Renal cortex interstitium (tissue), 11 donors: Measurements from ENCODE around the gene MRPL1. TPM values are rescaled to one million over a fixed set of nuclear protein-coding genes. Genes with fewer than 3 reads are reported as not detected.
A peak's percentile ranks its signal among the peaks of the same experiment; 100 is the strongest.
"Not testable (repeated sequence)": the region's sequence is repeated elsewhere in the genome, so short reads cannot be mapped to it uniquely, and the experiment has no call there.

ENCODE experiments used
- DNase-seq, 11 donors: peaks; one replicate each; pipeline ENCODE4 v3.0.0-alpha.2; 2013; ENCODE audit warnings: low read depth in 9 of 11, low spot score in 4 of 11; ENCODE audit errors: extremely low read depth in 1 of 11
- polyA plus RNA-seq, 3 donors: library from polyadenylated mRNA; unstranded; fragments of 120-200 nt; gene quantifications; one replicate each; pipeline ENCODE4 v1.2.1, GENCODE V29; 2013; ENCODE audit not compliant: insufficient read length in 3 of 3

The MRPL1 gene
- polyA plus RNA-seq, 3 donors: 53.3 to 63.9 (median 54.5) TPM

GRCh38 chr4:77834403-77834802 lies 28.2 kb upstream of the MRPL1 start:
- no peak for DNase-seq

- DNase-seq: no peak
Observed at GRCh38 chr4:77843628-77844027, 19.0 kb upstream of the MRPL1 start.

- DNase-seq: no peak
Observed at GRCh38 chr4:77844363-77844762, 18.3 kb upstream of the MRPL1 start.

- DNase-seq: no peak
Observed at GRCh38 chr4:77845400-77845799, 17.2 kb upstream of the MRPL1 start.

GRCh38 chr4:77845929-77846328 lies 16.7 kb upstream of the MRPL1 start:
- DNase-seq: no peak

GRCh38 chr4:77848508-77848907 lies 14.1 kb upstream of the MRPL1 start:
- no peak for DNase-seq

- DNase-seq: no peak
Observed at GRCh38 chr4:77849278-77849965, 13.2 kb upstream of the MRPL1 start.

- no peak for DNase-seq
Observed at GRCh38 chr4:77852892-77853495, 9.6 kb upstream of the MRPL1 start.

- DNase-seq: no peak
Observed at GRCh38 chr4:77854431-77855111, 8.1 kb upstream of the MRPL1 start.

- DNase-seq: no peak
Observed at GRCh38 chr4:77856152-77856551, 6.5 kb upstream of the MRPL1 start.

GRCh38 chr4:77859256-77859655 lies 3.4 kb upstream of the MRPL1 start:
- no peak for DNase-seq

- DNase-seq: peak in 1 of 11 donors; percentile 32
Observed at GRCh38 chr4:77861495-77861894, 1.1 kb upstream of the MRPL1 start.

- DNase-seq: not testable (repeated sequence)
Observed at GRCh38 chr4:77863341-77863740, 711 bp downstream of the MRPL1 start.

GRCh38 chr4:77865259-77865658 lies 2.6 kb downstream of the MRPL1 start:
- DNase-seq: no peak

- no peak for DNase-seq
Observed at GRCh38 chr4:77872723-77873445, 10.3 kb downstream of the MRPL1 start.

GRCh38 chr4:77877167-77877566 lies 14.5 kb downstream of the MRPL1 start:
- no peak for DNase-seq

- no peak for DNase-seq
Observed at GRCh38 chr4:77877771-77878565, 15.3 kb downstream of the MRPL1 start.

GRCh38 chr4:77880784-77881183 lies 18.2 kb downstream of the MRPL1 start:
- no peak for DNase-seq
